K562 (cell line): Measurements from ENCODE around the gene LRP2. TPM values are rescaled to one million over a fixed set of nuclear protein-coding genes. Genes with fewer than 3 reads are reported as not detected.

Experiments used
- ATAC-seq: fragments of 200-7000 bp; cut with Tn5 transposase; 3 replicates; pipeline ENCODE4 v1.9.1; 2020; ENCODE audit warnings: moderate library complexity
- BruUV-seq: library from RNA; stranded (reverse); fragments of 400-500 nt; replicated peaks from 2 replicates; lab custom pipeline; 2021; lab: Mats Ljungman, UMichigan
- CTCF ChIA-PET: fragments of 300-600 bp; formaldehyde crosslinking; extraction: SDS; loops from one replicate; lab custom pipeline; 2021; ENCODE audit warnings: low intra/inter-chr PET ratio; lab: Yijun Ruan, JAX
- POLR2A ChIA-PET: fragments of 300-600, 350-650 bp; sonication (Branson Sonifier 250); formaldehyde crosslinking; extraction: SDS; loops from one replicate; lab custom pipeline; 2021; ENCODE audit warnings: antibody characterized with exemption, inconsistent platforms; lab: Yijun Ruan, JAX
- DNase-seq, 4 experiments: peaks; one replicate each; pipeline versions ENCODE4 v3.0.0 to v3.0.0-alpha.2; 2011 to 2018; ENCODE audit warnings: low spot score in 3 of 4, mixed read lengths in 3 of 4; ENCODE audit errors: extremely low read depth in 1 of 4
- FAIRE-seq: peaks from 2 replicates; lab custom pipeline; 2011; peaks lifted over from hg19 to GRCh38; lab: Jason Lieb, UNC
- H2AFZ ChIP-seq: 2 replicates; pipeline ENCODE4 v1.6.0; 2011; ENCODE audit warnings: low read depth, low read length, control low read depth, inconsistent platforms
- H3K27ac ChIP-seq: fragments of 200-600 bp; 3 replicates; pipeline ENCODE4 v1.8.0; 2011; ENCODE audit warnings: low read depth, mild to moderate bottlenecking, control low read depth, inconsistent platforms, low read length, moderate library complexity, mixed read lengths; ENCODE audit errors: extremely low read depth
- H3K27me3 ChIP-seq, 2 experiments: fragments of 300-600 bp in 1 of 2; 2 replicates in 1 of 2; 3 replicates in 1 of 2; pipeline versions ENCODE4 v1.6.0 to v1.8.0; 2011; ENCODE audit warnings: inconsistent platforms in 2 of 2, low read length in 2 of 2, mild to moderate bottlenecking in 1 of 2, mixed read lengths in 1 of 2, moderate library complexity in 1 of 2; ENCODE audit not compliant: control insufficient read depth in 2 of 2, insufficient read depth in 2 of 2
- H3K36me3 ChIP-seq: fragments of 300-600 bp; 3 replicates; pipeline ENCODE4 v1.8.0; 2011; ENCODE audit warnings: mild to moderate bottlenecking, low read length, inconsistent platforms; ENCODE audit not compliant: control insufficient read depth, insufficient read depth
- H3K4me1 ChIP-seq, 2 experiments: fragments of 200-600 bp in 1 of 2; replicated peaks in 1 of 2; 2 replicates in 1 of 2; 3 replicates in 1 of 2; pipeline versions ENCODE4 v1.5.1 to v1.8.0; 2011; ENCODE audit warnings: inconsistent platforms in 2 of 2, low read length in 2 of 2, mild to moderate bottlenecking in 1 of 2, mixed read lengths in 1 of 2, moderate library complexity in 1 of 2; ENCODE audit not compliant: control insufficient read depth in 2 of 2, insufficient read depth in 2 of 2
- H3K4me2 ChIP-seq: 2 replicates; pipeline ENCODE4 v1.6.1; 2011; ENCODE audit warnings: low read length, control low read depth, inconsistent platforms, mixed read lengths; ENCODE audit not compliant: insufficient read depth
- H3K4me3 ChIP-seq: fragments of 200-600 bp; sonication (generic), shearing (Covaris generic); 2 replicates; pipeline ENCODE4 v1.5.1; 2016; ENCODE audit warnings: control low read depth, inconsistent platforms
- H3K79me2 ChIP-seq: fragments of 200-600 bp; 3 replicates; pipeline ENCODE4 v1.8.0; 2011; ENCODE audit warnings: low read length, inconsistent platforms; ENCODE audit not compliant: control insufficient read depth, insufficient read depth
- H3K9ac ChIP-seq, 2 experiments: 2 replicates each; pipeline versions ENCODE4 v1.6.0 to v1.6.1; 2011; ENCODE audit warnings: low read depth in 2 of 2, low read length in 2 of 2, control low read depth in 1 of 2, inconsistent platforms in 1 of 2, mild to moderate bottlenecking in 1 of 2, mixed read lengths in 1 of 2; ENCODE audit not compliant: insufficient read depth in 1 of 2
- H3K9me1 ChIP-seq: one replicate; pipeline ENCODE4 v1.6.0; 2011; ENCODE audit warnings: inconsistent platforms, mild to moderate bottlenecking, low read length, moderate library complexity; ENCODE audit not compliant: control insufficient read depth, insufficient read depth
- H3K9me3 ChIP-seq: replicated peaks from 2 replicates; pipeline ENCODE4 v1.5.1; 2011; ENCODE audit warnings: low read depth, low read length, inconsistent platforms; ENCODE audit not compliant: control insufficient read depth, insufficient read depth
- H4K20me1 ChIP-seq: replicated peaks from 2 replicates; pipeline ENCODE4 v1.6.1; 2011; ENCODE audit warnings: low read length, inconsistent platforms, mixed read lengths; ENCODE audit not compliant: control insufficient read depth, insufficient read depth
- CBFB ChIP-seq: sonication (generic); formaldehyde crosslinking; IDR thresholded peaks from 2 replicates; pipeline ENCODE4 v1.4.0; 2020; ENCODE audit warnings: mild to moderate bottlenecking, missing genetic modification reagents
- CSDE1 ChIP-seq, 2 experiments: fragments of 450-650 bp; IDR thresholded peaks; 2 replicates each; pipeline ENCODE4 v1.6.1; 2016; ENCODE audit warnings: mild to moderate bottlenecking in 1 of 2
- REST ChIP-seq, 2 experiments: fragments of 450-650 bp; formaldehyde crosslinking in 1 of 2; IDR thresholded peaks; 2 replicates each; pipeline versions ENCODE4 v1.4.0 to v1.6.1; 2014 to 2020; ENCODE audit warnings: mild to moderate bottlenecking in 2 of 2, borderline replicate concordance in 1 of 2, low read depth in 1 of 2
- RFX1 ChIP-seq: fragments of 450-650 bp; IDR thresholded peaks from 2 replicates; pipeline ENCODE4 v1.6.1; 2016; ENCODE audit warnings: mild to moderate bottlenecking, moderate library complexity
- WGBS: fragments of 100-300 bp; shearing (Covaris generic); methylation state at CpG from one replicate; pipeline ENCODE4 v1.1.6; 2016; ENCODE audit warnings: low coverage, mixed read lengths; ENCODE audit not compliant: insufficient coverage; ENCODE audit errors: missing lambda C conversion rate; 5-methylcytosine and 5-hydroxymethylcytosine counted together
- in situ Hi-C: fragments of 300-500 bp; cut with MboI; formaldehyde crosslinking; loops from 4 replicates; pipeline ENCODE4 v1.15.0; 2018; ENCODE audit warnings: inconsistent platforms, mixed read lengths
- intact Hi-C: fragments of 100-400 bp; cut with micrococcal nuclease; formaldehyde crosslinking; loops from 2 replicates; pipeline ENCODE4 v1.14.2; 2022
- polyA plus RNA-seq, 8 experiments: library from polyadenylated mRNA; depleted of rRNA in 4 of 8; stranded (reverse) in 5 of 8; unstranded in 3 of 8; fragments of >200 nt; fragmentation: Nextera tagmentation in 2 of 8; fragmentation: Illumina TruSeq in 1 of 8; extraction: Ambion mirVana in 2 of 8; extraction: Trizol in 1 of 8; gene quantifications; 2 replicates each; pipeline versions ENCODE4 v1.2.1 to v1.2.3, GENCODE V29; 2011 to 2014; ENCODE audit warnings: inconsistent platforms in 1 of 8, missing spikeins in 1 of 8
- total RNA-seq, 7 experiments: library from RNA; depleted of rRNA in 6 of 7; stranded (reverse); fragments of >200 nt in 6 of 7; fragmentation: Illumina TruSeq in 2 of 7; extraction: Trizol in 2 of 7; gene quantifications; 2 replicates each; pipeline versions ENCODE4 v1.2.1 to v1.2.3, GENCODE V29; 2011 to 2021; ENCODE audit warnings: low replicate concordance in 1 of 7

The LRP2 gene
- total and polyA plus RNA-seq, 9 of the 15 experiments (the other 6 are each of a cell fraction or from before 2014, with no cell fraction given): 0.04 to 0.18 (median 0.11) TPM; not detected in 1

GRCh38 chr2:169343202-169343601, 19.1 kb downstream of the LRP2 start (continued):
- TF ChIP-seq REST (IDR thresholded peaks at IDR 0.05; ENCODE audit: borderline replicate concordance) (no peak), REST (CRISPR knock-in tag; IDR thresholded peaks at IDR 0.05; ENCODE audit: low read depth) (no peak)

- H3K4me2 ChIP-seq: no peak overlapping the region
- TF ChIP-seq CSDE1 (IDR thresholded peaks at IDR 0.05) (no peak), RFX1 (peak; percentile 46), CBFB (CRISPR knock-in tag) (no peak)
- no peak for FAIRE-seq
- no peaks in the 10 kb centered on the region for H4K20me1 ChIP-seq
- no peak for DNase-seq
- no peak overlapping the region for H3K4me3 ChIP-seq
- H3K9me1 ChIP-seq: no peaks in the 10 kb centered on the region
- H3K4me1 ChIP-seq: no peaks in the 10 kb centered on the region
- H3K9ac ChIP-seq: no peak overlapping the region
- H2AFZ ChIP-seq: no peak overlapping the region
- H3K36me3 ChIP-seq: no peaks in the 10 kb centered on the region
- intact Hi-C loops: no loop called here
- 0% methylated on average over 2 of the region's 2 CpGs for WGBS
- BruUV-seq: no TSS peak
- H3K9me3 ChIP-seq: no peaks in the 10 kb centered on the region
- no peak overlapping the region for H3K27ac ChIP-seq
- ATAC-seq: no peak
- H3K79me2 ChIP-seq: no peaks in the 10 kb centered on the region
- POLR2A ChIA-PET: interaction anchor here (0.6 to 0.9 kb wide), 3 partner anchors 51 to 228 kb away, joined by 3 read pairs; no protein-coding TSS in a partner anchor
- CTCF ChIA-PET: no interaction called here
- H3K27me3 ChIP-seq: peaks cover 4 to 5% of the 10 kb centered on the region in 2 experiments; a peak in 3 of 5 replicates
- in situ Hi-C loops: no loop called here
Observed at GRCh38 chr2:169339657-169340056, 22.7 kb downstream of the LRP2 start.
